ENCODE results near the gene SNX15.

DNA sequence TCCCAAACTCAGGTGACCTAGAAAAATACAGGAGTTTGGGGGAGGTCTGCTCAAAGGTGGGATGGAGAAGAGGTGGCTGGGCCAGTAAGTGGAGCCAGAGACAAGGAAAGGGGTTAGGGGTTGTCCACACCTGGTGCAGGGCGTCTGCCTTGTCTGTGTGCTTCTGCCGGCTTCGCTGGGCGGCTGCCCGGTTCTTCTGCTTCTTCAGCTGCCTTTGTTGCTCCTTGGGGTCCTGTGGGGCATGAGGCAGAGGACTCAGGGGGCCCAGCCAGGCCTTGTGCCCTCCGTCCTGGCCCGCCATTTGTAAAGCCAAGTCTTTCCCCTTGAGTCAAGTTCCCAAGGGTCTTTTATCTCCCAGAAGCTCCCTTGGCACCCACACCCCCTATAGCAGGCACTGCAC is 32.9 kb upstream of the SNX15 start:
- TF ChIP-seq, protein P1, sequence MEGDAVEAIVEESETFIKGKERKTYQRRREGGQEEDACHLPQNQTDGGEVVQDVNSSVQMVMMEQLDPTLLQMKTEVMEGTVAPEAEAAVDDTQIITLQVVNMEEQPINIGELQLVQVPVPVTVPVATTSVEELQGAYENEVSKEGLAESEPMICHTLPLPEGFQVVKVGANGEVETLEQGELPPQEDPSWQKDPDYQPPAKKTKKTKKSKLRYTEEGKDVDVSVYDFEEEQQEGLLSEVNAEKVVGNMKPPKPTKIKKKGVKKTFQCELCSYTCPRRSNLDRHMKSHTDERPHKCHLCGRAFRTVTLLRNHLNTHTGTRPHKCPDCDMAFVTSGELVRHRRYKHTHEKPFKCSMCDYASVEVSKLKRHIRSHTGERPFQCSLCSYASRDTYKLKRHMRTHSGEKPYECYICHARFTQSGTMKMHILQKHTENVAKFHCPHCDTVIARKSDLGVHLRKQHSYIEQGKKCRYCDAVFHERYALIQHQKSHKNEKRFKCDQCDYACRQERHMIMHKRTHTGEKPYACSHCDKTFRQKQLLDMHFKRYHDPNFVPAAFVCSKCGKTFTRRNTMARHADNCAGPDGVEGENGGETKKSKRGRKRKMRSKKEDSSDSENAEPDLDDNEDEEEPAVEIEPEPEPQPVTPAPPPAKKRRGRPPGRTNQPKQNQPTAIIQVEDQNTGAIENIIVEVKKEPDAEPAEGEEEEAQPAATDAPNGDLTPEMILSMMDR (IDR thresholded peaks at IDR 0.05; ENCODE audit: insufficient read depth, low read length), result no peak
- TF ChIP-seq POLR2AphosphoS5 (IDR thresholded peaks at IDR 0.05; ENCODE audit: low read depth), result no peak
- TF ChIP-seq, protein P2, sequence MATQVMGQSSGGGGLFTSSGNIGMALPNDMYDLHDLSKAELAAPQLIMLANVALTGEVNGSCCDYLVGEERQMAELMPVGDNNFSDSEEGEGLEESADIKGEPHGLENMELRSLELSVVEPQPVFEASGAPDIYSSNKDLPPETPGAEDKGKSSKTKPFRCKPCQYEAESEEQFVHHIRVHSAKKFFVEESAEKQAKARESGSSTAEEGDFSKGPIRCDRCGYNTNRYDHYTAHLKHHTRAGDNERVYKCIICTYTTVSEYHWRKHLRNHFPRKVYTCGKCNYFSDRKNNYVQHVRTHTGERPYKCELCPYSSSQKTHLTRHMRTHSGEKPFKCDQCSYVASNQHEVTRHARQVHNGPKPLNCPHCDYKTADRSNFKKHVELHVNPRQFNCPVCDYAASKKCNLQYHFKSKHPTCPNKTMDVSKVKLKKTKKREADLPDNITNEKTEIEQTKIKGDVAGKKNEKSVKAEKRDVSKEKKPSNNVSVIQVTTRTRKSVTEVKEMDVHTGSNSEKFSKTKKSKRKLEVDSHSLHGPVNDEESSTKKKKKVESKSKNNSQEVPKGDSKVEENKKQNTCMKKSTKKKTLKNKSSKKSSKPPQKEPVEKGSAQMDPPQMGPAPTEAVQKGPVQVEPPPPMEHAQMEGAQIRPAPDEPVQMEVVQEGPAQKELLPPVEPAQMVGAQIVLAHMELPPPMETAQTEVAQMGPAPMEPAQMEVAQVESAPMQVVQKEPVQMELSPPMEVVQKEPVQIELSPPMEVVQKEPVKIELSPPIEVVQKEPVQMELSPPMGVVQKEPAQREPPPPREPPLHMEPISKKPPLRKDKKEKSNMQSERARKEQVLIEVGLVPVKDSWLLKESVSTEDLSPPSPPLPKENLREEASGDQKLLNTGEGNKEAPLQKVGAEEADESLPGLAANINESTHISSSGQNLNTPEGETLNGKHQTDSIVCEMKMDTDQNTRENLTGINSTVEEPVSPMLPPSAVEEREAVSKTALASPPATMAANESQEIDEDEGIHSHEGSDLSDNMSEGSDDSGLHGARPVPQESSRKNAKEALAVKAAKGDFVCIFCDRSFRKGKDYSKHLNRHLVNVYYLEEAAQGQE (IDR thresholded peaks at IDR 0.05; ENCODE audit: insufficient replicate concordance, low read depth), result no peak
- no peak for TF ChIP-seq SPI1 (IDR thresholded peaks at IDR 0.05; ENCODE audit: borderline replicate concordance, low read depth)
- TF ChIP-seq GABPA (IDR thresholded peaks at IDR 0.05; ENCODE audit: low read depth), result no peak

Measured in HL-60 (cell line).